Esophagus muscularis mucosa (tissue), 4 donors: ENCODE results near the gene ANKRD2. TPM values are rescaled to one million over a fixed set of nuclear protein-coding genes. Genes with fewer than 3 reads are reported as not detected.
"Not testable (repeated sequence)": the region's sequence is repeated elsewhere in the genome, so short reads cannot be mapped to it uniquely, and the experiment has no call there.

ENCODE experiments used
- DNase-seq: peaks from one replicate; pipeline ENCODE4 v3.0.0-alpha.2; 2017; ENCODE audit errors: extremely low spot score
- H3K27ac ChIP-seq, 4 donors: fragments of 200-600 bp; sonication (generic); replicated peaks in 1 of 4; 1 replicate in 3 of 4; 2 replicates in 1 of 4; pipeline ENCODE4 v1.5.1; 2016 to 2019; ENCODE audit warnings: mild to moderate bottlenecking in 1 of 4
- H3K27me3 ChIP-seq, 4 donors: fragments of 200-600 bp; sonication (generic); one replicate each; pipeline versions ENCODE4 v1.5.1 to v1.6.0; 2016 to 2019
- H3K36me3 ChIP-seq, 4 donors: fragments of 200-600 bp; sonication (generic); one replicate each; pipeline ENCODE4 v1.5.1; 2016 to 2019
- H3K4me1 ChIP-seq, 4 donors: fragments of 200-600 bp; sonication (generic); one replicate each; pipeline ENCODE4 v1.5.1; 2016 to 2019
- H3K4me3 ChIP-seq, 4 donors: fragments of 200-600 bp; sonication (generic); 1 replicate in 2 of 4; 2 replicates in 2 of 4; pipeline ENCODE4 v1.5.1; 2016 to 2019; ENCODE audit warnings: mild to moderate bottlenecking in 4 of 4, moderate library complexity in 1 of 4
- H3K9me3 ChIP-seq, 4 donors: fragments of 200-600 bp; sonication (generic); 1 replicate in 3 of 4; 2 replicates in 1 of 4; pipeline ENCODE4 v1.5.1; 2016 to 2019
- EP300 ChIP-seq: sonication (generic); formaldehyde crosslinking; IDR thresholded peaks from one replicate; pipeline ENCODE4 v1.6.1; 2017; ENCODE audit warnings: antibody characterized with exemption
- POLR2A ChIP-seq: fragments of 450-650 bp; IDR thresholded peaks from one replicate; pipeline ENCODE4 v1.6.1; 2017; ENCODE audit warnings: antibody characterized with exemption, moderate library complexity, mild to moderate bottlenecking, low read depth
- POLR2AphosphoS5 ChIP-seq, 2 donors: sonication (generic); formaldehyde crosslinking; IDR thresholded peaks; one replicate each; pipeline ENCODE4 v1.6.1; 2017; ENCODE audit warnings: antibody characterized with exemption in 2 of 2
- WGBS: methylation state at CpG from one replicate; pipeline ENCODE4 v1.1.5; 2018; 5-methylcytosine and 5-hydroxymethylcytosine counted together
- intact Hi-C: fragments of 100-400 bp; cut with DNase I; formaldehyde crosslinking; loops from one replicate; pipeline ENCODE4 v1.15.1; 2023
- total RNA-seq, 4 donors: library from RNA; depleted of rRNA; stranded (reverse); fragments of >200 nt; gene quantifications; one replicate each; pipeline versions ENCODE4 v1.1.0 to v1.2.1, GENCODE V29; 2016
- TF ChIP-seq, protein P1 (sequence below), 3 experiments: fragments of 200-600 bp in 2 of 3; fragments of 450-650 bp in 1 of 3; sonication (generic) in 2 of 3; IDR thresholded peaks; one replicate each; pipeline ENCODE4 v1.5.1; 2017 to 2019; ENCODE audit warnings: antibody characterized with exemption in 3 of 3, mild to moderate bottlenecking in 2 of 3, moderate library complexity in 1 of 3

ANKRD2 gene
- total RNA-seq, 4 donors from 2014 or later, result 0.33 to 1.6 (median 1.2) TPM; not detected in 1

DNA sequence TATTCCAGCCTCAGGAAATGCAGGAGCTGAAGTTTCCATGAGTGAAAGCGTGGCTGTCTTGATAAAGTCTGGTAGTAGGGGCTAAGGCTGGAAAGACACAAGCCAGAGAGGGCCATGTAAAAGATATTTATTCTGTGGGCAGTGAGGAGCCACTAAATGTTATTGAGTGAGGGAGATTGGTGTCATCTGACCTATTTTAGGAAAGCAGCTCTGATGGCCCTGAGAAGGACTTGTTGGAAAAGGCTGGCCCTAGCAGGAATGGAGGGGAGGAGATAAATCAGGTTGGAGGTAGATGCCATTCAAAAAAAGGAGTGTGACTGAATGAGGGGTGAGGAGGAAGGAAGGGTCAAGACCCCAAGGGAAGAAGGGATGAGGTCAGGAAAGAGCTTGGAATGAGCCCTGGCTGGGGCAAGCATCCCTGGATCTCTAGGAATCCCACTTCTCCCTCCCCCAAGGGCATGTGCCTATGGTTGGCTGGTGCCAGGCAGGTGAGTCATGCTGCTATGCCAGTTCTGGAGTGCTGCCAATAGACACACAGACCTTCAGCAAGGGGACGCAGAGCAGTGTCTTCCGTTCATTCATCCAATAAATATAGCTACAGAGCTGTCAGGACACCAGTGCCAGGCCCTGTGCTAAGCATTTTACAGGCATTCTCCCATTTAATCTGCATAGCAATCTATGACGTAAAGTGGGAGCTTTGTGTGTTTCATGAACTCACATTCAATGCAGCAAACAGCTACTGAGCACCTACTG is 2.0 kb downstream of the ANKRD2 start:
- no peaks in the 10 kb centered on the region for H3K27me3 ChIP-seq
- no peak for DNase-seq
- no peak for TF ChIP-seq POLR2A
- TF ChIP-seq POLR2AphosphoS5 (IDR thresholded peaks at IDR 0.05), result peak; percentile 83 to 92
- TF ChIP-seq, protein P1, sequence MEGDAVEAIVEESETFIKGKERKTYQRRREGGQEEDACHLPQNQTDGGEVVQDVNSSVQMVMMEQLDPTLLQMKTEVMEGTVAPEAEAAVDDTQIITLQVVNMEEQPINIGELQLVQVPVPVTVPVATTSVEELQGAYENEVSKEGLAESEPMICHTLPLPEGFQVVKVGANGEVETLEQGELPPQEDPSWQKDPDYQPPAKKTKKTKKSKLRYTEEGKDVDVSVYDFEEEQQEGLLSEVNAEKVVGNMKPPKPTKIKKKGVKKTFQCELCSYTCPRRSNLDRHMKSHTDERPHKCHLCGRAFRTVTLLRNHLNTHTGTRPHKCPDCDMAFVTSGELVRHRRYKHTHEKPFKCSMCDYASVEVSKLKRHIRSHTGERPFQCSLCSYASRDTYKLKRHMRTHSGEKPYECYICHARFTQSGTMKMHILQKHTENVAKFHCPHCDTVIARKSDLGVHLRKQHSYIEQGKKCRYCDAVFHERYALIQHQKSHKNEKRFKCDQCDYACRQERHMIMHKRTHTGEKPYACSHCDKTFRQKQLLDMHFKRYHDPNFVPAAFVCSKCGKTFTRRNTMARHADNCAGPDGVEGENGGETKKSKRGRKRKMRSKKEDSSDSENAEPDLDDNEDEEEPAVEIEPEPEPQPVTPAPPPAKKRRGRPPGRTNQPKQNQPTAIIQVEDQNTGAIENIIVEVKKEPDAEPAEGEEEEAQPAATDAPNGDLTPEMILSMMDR (IDR thresholded peaks at IDR 0.05), result no peak
- no peak overlapping the region for H3K4me3 ChIP-seq
- peaks cover 11 to 23% (median 20%) of the 10 kb centered on the region in 4 donors for H3K36me3 ChIP-seq
- H3K4me1 ChIP-seq, result peaks cover 30 to 36% (median 31%) of the 10 kb centered on the region in 4 donors
- WGBS, result 56% methylated on average over 4 of the region's 4 CpGs
- peak overlapping the region; percentile 72 to 81 (median 76) for H3K27ac ChIP-seq
- H3K9me3 ChIP-seq, result no peaks in the 10 kb centered on the region
- intact Hi-C loops, result loop anchor here (1.0 kb wide), 1 partner anchor 34 kb away; no protein-coding TSS in a partner anchor

DNA sequence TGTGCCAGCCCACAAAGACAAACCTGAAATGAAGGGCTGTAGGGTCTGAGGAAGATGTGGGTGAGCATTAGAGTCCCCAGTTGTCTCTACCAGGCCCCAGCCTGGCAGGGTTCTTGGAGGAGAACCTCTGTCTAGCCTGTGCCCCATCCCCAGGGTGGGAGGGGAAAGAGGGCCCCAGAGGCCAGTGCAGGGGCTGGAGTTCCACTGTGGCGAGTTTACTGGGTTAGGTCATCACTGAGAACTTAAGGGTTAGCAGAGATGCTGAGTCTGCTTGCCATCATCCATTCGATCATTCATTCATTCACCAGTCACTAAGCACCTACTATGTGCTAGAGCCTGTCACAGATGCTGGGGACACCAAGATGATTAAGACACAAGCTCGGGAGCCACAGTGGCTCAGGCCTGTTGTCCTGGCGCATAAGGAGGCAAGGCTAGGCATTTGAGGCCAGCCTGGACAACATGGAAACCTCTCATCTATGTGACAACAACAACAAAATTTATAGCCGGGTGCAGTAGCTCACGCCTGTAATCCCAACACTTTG is 2.6 kb downstream of the ANKRD2 start:
- Histone ChIP-seq H3K4me3 (no peak overlapping the region), H3K9me3 (no peaks in the 10 kb centered on the region), H3K4me1 (peaks cover 30 to 36% (median 31%) of the 10 kb centered on the region in 4 donors), H3K36me3 (peaks cover 7 to 17% (median 15%) of the 10 kb centered on the region in 4 donors), H3K27me3 (no peaks in the 10 kb centered on the region), H3K27ac (peak overlapping the region; percentile 72 to 81 (median 76))
- WGBS, result 91% methylated on average over 6 of the region's 6 CpGs
- TF ChIP-seq, protein P1 (IDR thresholded peaks at IDR 0.05), result no peak
- TF ChIP-seq EP300 (no peak), POLR2A (no peak), POLR2AphosphoS5 (IDR thresholded peaks at IDR 0.05) (no peak)
- intact Hi-C loops, result no loop called here
- no peak for DNase-seq

DNA sequence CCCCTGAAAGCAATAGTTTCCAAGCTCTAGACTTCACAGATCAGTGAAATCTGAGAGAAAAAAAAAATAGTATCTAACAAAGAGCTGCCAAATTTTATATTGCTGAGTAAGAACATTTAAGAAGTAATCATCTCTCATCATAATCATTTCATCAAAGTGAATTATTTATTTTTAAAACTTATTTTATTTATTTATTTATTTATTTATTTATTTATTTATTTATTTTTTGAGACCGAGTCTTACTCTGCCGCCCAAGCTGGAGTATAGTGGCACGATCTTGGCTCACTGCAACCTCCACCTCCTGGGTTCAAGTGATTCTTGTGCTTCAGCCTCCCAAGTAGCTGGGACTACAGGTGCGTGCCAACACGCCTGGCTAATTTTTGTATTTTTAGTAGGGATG is 3.9 kb downstream of the ANKRD2 start:
- H3K27me3 ChIP-seq, H3K9me3 ChIP-seq, DNase-seq, intact Hi-C loops, H3K4me3 ChIP-seq: not testable (repeated sequence)
- 73% methylated on average over 5 of the region's 5 CpGs for WGBS
- Histone ChIP-seq H3K27ac (peak overlapping the region in 3 of 4 donors; percentile 11 to 41 (median 38)), H3K36me3 (peaks cover 0 to 19% (median 3%) of the 10 kb centered on the region in 4 donors), H3K4me1 (peaks cover 21 to 36% (median 31%) of the 10 kb centered on the region in 4 donors)

DNA sequence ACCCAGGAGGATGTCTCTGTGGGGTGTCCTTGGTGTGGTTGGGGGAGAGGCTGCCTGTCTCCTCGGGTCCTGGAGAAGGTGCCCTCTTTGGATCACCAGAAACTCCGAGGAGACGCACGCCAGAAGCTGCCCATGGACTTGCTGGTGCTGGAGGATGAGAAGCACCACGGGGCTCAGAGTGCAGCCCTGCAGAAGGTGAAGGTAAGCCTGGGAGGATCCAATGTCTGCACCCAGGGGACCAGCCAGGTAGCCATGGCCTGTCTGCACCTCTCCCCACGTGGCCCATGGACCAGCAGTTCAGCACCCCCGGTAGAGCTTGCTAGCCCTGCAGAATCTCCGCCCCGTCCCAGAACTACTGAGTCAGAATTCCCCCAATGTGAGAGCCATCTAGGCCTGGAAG is 5.1 kb downstream of the ANKRD2 start:
- Histone ChIP-seq H3K4me1 (peaks cover 12 to 27% (median 22%) of the 10 kb centered on the region in 4 donors), H3K4me3 (no peak overlapping the region), H3K36me3 (peaks cover 0 to 19% (median 0%) of the 10 kb centered on the region in 4 donors), H3K27me3 (no peaks in the 10 kb centered on the region), H3K9me3 (no peaks in the 10 kb centered on the region), H3K27ac (no peak overlapping the region)
- intact Hi-C loops, result no loop called here
- no peak for TF ChIP-seq EP300
- no peak for DNase-seq
- 83% methylated on average over 6 of the region's 9 CpGs for WGBS

DNA sequence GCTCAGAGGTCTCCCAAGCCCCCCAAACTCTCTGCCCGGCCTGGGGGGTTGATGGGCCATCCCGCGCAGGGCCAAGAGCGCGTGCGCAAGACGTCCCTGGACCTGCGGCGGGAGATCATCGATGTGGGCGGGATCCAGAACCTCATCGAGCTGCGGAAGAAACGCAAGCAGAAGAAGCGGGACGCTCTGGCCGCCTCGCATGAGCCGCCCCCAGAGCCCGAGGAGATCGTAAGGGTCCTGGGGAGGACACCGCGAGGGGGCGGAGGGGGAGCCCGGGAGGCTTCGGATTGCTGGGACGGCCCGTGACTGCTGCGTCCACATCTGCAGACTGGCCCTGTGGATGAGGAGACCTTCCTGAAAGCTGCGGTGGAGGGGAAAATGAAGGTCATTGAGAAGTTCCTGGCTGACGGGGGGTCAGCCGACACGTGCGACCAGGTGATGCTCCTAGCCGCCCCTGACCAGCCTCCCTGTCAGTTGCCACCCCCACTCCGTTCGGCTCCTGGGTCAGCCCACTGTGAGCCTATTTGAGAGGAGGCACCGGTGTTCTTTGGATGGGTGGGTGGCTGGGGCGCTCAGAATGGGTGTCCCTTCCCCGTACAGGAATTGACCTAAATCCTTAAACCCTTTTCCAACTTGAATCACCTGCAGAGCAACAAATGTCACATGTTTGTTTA is 5.7 kb downstream of the ANKRD2 start:
- Histone ChIP-seq H3K4me1 (peaks cover 10 to 21% (median 17%) of the 10 kb centered on the region in 4 donors), H3K36me3 (peaks cover 0 to 19% (median 0%) of the 10 kb centered on the region in 4 donors), H3K27me3 (no peaks in the 10 kb centered on the region), H3K9me3 (no peaks in the 10 kb centered on the region), H3K4me3 (peak overlapping the region in 2 of 4 donors; percentile 22 to 28), H3K27ac (no peak overlapping the region)
- intact Hi-C loops, result no loop called here
- no peak for DNase-seq
- TF ChIP-seq EP300 (no peak), POLR2A (no peak), POLR2AphosphoS5 (IDR thresholded peaks at IDR 0.05) (no peak)
- TF ChIP-seq, protein P1 (IDR thresholded peaks at IDR 0.05), result no peak
- 93% methylated on average over 15 of the region's 40 CpGs for WGBS
